Mucosa of gallbladder (tissue), 1 donor: Measurements from ENCODE around the gene MAST4. TPM values are rescaled to one million over a fixed set of nuclear protein-coding genes. Genes with fewer than 3 reads are reported as not detected.

Source experiments
- DNase-seq: peaks from one replicate; pipeline ENCODE4 v3.0.0-alpha.2; 2020; ENCODE audit warnings: low spot score
- total RNA-seq: library from RNA; stranded (reverse); gene quantifications from one replicate; pipeline ENCODE4 v1.2.1, GENCODE V29; 2021
- donor health status: DM: no; HTN: no; CAD: no.

Gene MAST4
- total RNA-seq, 1 donor from 2014 or later = 30.5 TPM

DNA sequence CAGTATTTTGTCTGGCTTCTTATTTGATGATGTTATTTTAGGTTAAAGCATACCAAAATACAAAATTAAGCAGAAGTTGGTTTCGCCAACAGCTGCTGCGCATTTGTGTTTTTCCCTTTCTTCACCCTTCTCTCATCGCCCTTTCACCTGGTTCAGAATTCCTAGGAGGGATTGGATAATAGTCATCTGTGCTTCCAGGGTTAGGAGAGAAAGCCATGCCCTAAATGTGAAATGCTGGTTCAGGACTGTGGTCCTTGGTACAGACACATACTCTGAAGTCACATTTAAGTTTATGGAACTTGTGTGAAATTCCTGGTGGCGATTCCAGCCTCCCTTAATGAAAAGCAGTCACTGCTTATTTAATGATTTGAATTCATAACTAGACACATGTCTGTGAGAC, 7.7 kb downstream of the MAST4 start:
- DNase-seq = no peak

DNA sequence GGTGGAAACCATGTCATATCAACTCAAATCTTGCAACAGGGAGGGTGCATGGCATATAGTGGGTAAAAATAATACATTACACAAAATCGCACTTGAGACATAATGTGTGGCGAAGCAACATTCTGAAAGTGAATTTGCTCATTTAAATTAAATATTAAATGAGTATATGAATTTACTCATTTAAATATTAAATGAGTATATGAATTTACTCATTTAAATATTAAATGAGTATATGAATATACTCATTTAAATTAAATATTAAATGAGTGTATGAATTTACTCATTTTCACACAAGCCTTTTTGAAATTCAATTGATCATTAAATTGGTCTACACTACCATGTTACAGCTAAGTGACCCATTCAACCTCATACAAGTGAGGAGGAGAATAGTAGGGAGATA, 10.5 kb downstream of the MAST4 start:
- DNase-seq = no peak

DNA sequence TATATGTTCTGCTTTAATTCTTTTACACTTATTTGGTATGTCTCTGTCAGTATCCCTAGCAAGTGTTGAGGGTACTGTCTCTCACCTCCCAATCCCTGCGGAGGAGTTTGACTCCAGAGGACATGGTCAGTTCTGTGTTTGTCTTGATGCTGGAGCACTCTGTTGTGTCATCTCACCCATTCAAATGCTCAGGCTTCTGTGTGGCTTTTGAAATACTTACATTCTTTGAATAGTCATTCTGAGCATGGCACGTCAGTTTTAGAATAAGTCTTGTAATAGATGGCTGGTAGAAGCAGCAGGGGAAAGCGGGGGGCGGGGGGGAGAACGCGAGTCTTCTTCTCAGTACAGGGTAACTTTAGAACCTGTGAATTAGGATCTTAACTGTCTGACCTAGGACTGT, 12.3 kb downstream of the MAST4 start:
- no peak for DNase-seq

DNA sequence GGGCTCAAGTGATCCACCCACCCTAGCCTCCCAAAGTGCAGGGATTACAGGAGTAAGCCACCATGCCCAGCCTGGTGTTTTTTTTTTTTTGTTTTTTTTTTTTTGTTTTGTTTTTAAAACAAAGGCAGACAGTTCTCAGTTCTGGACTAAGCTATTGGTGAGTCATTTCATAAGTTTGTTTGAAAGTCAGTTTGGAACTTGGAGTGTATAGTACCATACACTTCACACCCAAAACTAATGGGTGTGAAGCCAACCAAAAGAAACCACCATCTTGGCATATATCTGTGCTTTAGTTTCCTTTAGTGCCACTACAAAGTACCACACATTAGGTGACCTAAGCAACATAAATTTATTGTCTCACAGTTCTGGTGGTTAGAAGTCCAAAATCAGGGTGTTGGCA, 13.4 kb downstream of the MAST4 start:
- no peak for DNase-seq

DNA sequence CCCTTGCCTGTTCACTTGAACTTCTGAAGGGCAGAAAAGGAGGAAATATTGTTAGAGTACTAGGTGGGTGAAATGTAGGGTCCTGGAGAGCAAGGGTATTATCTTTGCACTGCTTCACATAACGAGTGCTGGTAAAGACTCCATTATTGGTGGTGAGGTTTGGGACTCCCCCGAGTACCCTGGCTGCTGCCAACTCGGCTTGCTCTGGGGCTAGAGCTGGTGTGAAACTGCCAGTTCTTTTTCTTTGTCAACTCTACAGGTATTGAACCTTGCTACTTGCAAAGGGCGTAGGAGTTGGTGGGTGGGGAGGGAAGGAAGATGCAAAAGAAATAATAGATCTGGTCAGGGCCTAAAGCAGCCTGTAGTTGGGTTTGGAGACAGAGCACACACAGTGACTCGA, 16.0 kb downstream of the MAST4 start:
- no peak for DNase-seq

DNA sequence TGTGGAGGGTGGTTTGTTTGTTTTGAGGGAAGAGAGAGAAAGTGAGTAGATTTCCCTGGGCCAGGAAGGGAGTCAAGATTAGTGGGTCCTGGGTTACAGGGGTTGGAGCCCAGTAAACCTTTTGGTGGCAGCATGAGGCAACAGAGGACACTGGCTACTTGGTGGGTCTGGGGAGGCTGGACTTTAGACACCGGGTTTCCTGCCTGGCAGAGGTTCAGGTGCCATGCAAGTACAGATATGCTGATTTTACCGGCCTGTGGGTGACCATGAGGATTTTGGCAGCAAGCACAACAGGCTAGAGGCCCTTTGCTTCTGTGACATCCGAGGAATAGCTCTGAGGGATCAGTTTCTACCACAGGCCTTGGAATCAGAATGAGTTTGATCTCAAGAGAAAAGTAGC, 18.9 kb downstream of the MAST4 start:
- no peak for DNase-seq

DNA sequence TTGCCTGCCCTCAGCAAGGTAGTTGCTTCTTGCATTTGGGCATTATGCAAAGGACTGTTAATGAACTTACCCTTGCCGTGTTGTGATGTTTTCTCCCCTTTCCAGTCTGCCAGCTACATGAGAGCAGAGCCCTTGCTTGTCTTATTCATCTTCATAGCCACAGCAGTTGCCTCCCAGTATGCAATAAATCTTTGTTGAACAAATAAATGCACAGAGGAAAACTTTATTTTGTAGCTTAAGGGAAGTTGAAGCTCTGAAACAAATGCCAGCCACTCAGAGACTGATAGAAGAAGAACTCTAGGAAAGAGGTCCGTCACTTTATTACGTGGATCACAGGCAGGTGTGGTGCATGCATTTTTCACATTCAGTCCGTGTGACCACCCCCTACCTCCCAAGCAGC, 19.7 kb downstream of the MAST4 start:
- no peak for DNase-seq

DNA sequence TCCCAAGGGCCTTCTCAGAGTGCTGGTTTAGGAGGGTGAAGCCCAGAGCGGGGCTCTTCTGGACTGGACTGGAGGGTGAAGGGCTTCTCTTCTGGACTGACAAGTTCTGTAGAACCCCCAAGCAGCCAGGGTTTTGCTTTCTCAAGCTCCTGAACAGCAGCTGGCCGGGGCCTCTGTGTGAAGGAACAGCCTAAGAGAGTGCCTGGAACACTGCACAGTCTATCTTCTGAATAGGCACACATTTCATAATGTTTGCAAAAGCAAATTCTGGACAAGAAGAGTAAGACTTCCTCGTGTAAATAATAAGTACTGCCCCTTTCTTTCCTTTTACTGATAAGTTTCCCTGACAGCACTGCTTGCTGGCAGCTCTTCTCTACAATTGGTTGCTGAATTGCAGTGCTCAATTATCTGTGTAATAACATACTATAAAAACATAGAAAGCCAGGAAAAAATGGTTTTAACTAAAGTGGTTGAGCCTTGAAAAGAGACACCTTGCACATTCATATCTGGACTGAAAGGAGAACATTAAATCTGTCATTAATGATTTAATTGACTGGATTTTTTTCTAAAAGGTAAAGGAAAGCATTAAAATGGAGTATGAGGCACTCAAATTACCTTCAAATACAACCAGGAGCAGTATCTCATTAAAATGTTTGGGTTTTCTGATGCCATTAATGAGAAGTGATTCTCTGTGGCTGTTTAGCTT, 20.5 kb downstream of the MAST4 start:
- no peak for DNase-seq

DNA sequence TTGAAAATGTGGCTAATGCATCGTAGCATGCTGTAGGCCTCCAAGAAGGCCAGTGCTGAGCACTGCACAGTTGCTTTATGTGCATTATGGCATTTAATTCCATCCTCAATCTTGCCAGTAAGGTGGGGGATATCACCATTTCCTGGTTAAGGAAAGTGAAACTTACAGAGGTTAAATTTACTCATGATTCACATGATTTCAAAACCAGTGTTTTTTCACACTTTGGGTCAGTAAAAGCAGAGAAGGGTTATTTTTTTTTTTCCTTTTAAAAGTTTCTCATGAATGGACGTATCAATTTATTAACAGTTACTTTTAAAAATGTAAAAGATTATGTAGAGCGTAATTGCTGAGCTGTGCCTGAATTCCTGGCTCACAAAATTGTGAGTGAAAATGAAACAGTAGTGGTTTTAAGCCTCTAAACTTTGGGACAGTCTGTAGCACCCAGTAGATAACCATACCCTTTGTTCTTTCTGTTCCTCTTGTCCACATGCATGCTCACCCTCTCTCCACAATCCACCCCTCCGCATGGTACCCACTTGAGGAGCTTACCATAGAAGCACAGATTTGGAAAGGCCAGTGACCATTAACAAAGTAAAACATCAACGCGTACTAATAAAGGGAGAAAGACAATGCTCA, 21.2 kb downstream of the MAST4 start:
- DNase-seq = no peak

DNA sequence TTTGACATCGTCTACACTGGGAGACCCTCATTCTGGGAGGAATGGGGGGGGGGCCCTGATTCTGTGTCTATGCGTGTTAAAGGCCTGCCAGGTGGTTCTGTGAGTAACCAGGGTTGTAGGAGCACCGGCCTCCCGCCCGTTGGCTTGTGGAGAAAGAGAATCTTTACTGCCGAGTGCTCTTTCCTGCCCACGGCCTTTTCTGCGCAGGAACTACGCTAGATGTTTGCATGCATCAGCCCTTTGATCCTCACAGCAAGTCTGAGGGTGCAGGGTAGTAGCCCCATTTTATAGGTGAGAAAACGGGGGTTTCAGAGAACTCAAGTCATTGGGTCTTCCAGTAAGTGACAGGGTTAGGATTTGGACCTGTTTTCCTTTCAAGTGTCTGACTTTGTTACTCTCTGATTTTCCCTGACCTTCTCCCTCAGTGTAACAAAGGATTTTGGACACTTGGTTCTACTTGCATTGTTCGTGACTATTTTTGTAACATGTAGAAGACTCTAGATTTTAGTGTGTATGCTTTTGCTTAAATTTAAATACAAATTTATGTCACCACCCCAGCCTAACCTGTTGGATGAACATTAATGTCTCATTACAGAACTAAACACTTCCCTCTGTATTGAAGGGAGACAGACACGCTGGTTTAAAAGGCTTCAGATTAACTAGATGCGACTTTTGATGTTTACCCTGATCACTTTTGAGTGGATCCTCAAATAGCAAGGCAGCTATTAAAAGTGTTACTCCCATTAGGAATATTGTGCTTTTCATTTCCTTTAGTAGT, 22.0 kb downstream of the MAST4 start:
- no peak for DNase-seq

DNA sequence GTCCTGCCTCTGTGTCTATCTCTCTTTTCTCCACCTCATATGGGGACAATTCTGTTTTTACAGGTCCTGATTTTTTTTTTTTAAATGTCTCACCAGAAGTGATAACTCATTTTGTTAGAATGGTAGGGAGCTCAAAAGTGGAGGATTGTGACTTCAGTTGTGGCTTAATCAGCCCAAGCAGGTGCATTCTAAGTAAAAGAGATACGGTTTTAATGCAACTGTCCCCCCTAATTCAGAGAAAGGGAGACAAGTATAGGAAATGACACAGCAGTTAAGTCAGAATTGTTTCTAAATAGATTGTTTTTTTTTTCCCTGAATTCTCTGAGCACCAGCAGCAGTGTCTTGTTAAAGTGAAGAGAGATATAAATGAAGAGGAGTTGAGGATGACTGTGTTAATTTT, 24.5 kb downstream of the MAST4 start:
- DNase-seq = no peak

DNA sequence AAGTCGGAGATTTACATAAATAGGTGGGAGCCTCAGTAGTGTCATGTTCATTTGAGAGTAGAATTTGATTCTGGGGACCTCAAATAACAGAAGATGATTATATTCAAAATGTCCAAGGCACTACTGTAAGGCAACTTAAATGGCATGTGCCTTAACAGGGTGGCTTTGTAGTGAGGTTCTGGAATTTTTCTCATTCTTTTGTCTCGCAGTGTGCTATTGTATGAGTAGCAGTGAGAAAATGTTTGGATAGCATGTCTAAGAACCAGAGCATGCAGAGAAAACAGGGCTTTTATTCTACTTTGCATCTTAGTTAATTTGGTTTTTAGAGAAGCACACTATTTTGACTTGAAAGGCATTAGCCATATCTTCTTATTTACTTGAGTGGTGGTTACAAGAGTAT, 25.0 kb downstream of the MAST4 start:
- DNase-seq = no peak

DNA sequence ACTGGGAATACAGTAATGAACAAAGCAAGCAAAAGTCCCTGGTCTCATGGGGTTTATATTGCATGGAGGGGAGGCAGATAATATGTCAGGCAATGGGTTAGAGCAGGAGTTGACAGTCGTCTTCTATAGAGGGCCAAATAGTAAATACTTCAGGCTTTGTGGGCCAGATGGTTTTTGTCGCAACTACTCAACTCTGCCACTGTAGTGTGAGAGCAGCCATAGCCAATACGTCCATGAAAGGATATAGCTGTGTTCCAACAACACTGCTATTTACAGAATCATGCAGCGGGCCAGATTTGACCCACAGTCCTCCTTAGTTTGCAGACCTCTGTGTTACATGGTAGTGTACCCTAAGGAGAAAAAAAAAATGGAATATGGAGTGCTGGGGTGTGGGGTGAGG, 25.5 kb downstream of the MAST4 start:
- DNase-seq = no peak

DNA sequence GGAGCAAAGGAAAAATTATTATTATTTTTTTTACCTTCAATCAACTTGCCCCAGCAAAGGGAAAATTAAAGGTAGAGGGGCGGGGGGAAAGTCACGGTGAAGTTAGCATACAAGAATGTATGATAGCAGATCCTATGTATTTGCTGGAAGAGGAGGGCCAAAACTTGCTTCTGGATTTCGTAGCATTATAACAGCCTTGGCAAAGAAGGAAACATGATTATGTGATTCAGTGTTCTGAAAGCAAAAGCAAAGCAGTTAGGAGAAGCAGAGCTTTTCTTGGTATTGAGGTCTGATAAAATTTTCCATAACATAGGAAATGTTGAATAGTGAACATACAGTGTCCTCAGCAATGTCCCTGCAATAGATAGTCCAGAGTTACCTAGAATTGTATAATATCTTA, 32.4 kb downstream of the MAST4 start:
- DNase-seq = no peak

DNA sequence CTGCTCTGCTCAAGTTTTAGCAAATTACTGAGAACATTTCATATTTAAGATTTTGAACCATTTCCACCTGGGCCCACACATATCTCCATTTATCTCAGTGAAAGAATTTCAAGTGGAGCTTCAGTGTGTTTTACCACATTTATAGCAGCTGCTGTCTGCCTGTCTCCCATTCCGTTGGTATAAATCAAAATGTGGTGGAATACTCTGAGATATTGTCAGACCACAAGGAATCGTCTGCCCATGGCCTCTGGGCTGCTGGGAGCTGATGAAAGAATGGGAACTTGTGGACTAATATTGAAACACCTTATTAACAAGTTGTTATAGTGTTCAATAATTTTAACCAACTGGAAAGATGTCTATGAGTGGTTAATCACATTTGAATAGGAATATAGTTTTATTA, 33.3 kb downstream of the MAST4 start:
- DNase-seq = no peak

DNA sequence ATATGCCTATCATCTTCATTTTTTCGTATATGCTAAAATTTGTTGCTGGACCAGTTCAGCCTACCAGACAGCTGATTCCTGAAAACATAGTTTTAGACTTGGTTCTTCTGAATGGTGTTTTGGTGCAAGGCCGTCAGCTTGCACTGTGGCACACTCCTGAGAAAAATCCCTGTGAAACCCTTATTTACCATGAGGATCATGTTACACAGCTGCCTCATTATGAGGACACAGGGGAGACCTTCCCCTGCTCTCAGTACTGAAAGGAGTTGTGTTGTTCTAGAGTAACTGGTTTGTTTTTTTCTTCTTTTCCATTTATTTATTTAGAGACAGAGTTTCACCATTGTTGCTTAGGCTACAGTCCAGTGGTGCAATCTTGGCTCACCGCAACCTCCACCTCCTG, 37.6 kb downstream of the MAST4 start:
- DNase-seq = no peak

DNA sequence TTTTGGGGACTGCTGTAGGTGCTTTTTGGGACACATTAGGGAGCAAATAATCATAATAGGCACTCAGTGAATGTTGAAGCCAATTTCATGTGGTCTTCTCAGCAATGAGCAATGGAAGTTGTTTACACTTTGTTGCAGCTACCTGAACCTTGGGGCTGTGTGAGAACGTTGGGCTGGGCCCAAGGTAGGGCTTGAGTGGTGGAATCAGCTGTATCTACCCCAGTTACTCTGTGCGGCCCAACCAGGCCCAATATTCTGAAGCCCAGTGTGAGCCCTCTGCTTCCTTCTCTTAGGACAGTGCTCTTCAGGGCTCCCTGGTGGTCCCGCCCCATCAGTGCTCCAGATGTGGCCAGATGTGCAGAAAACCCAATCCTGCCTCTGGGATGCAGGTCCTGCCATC, 38.4 kb downstream of the MAST4 start:
- DNase-seq = no peak

DNA sequence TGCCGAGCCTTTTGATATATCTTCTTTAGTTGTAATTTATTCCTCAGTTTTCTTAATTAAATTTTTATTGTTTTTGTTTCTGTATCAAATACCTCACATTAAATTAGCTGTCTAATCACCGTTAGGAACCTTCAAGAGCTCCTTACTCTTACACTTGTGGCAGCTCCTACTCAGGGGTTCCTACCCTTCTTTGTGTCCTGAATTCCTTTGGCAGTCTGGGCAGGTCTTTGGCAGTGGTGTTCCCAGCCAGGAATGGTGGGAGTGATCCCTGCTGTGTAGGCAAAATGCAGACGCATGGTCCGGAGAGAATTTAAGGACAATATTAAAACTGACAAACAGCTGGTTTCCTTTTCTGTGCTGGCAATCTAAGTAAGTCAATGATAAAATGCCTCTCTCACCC, 41.8 kb downstream of the MAST4 start:
- DNase-seq = no peak

DNA sequence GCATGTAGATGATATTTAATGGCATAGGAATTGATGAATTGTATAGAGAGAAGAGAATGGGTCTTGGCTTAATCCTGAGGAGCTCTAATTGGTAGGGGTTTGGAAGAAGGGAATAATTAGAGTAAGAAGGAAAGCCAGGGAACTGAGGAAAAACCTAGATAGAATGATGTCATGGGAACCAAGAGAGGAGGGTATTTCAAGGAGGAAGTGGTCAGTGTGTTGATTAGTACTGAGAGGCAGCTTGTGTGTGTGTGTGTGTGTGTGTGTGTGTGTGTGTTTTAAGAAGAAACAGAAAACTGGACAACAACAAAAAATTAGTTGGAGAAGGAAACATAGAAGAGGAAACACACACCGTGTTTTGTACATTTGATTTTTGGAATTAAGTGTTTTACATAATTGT, 42.8 kb downstream of the MAST4 start:
- DNase-seq = no peak

DNA sequence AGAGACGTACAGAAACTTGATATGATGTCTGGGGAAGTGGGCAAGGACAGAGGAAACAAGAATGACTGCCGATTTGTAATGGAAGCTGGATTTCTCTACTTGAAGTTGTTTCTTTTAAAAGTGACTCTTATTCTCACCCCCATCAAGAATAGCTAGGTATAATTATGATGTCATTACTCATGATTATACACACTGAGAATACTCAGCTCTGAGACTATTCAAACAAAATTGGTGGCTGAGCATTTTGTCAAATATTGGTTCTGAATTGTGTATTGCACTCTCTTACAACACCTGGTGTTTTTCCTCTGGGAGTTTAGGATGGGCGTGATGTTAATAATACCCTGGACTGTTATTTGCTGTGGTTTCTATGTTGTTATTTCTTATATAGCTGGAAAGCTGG, 46.3 kb downstream of the MAST4 start:
- DNase-seq = no peak

DNA sequence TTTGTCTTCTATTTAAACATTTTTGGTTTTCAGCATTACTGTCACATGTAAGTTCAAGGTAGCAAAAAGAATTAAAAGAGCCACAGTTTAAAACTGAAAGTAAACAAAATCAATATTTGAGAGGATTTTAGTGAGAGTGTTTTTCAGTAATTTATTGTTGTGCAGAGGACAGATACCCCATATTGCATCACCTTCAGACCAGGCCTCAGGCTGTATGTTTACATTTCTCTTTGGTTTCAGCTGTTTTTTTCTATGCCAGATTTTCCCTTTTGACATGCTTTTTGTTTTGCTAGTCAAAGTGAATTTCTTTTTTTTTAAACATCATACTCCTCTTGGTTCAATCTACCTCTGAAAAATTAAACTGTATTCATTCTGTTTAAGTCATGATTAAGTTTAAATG, 47.2 kb downstream of the MAST4 start:
- no peak for DNase-seq

DNA sequence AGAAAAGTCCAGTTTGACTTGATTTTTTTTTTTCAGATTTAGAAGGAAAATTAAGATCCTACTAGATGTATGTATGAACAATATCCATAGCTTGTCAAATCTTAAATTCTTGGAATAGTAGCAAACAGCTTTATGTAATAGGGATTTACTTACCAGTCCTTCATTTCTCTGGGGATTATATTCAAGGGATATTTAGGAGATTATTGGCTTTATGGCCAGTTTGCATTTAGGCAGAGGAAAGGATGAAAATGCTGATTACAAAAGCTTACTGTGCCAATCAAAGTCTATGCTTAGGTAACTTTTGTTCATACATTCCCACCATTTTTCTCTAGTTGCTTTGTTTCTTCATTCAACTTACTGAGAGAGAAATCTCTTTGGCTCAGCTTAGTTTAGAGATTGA, 47.9 kb downstream of the MAST4 start:
- no peak for DNase-seq

DNA sequence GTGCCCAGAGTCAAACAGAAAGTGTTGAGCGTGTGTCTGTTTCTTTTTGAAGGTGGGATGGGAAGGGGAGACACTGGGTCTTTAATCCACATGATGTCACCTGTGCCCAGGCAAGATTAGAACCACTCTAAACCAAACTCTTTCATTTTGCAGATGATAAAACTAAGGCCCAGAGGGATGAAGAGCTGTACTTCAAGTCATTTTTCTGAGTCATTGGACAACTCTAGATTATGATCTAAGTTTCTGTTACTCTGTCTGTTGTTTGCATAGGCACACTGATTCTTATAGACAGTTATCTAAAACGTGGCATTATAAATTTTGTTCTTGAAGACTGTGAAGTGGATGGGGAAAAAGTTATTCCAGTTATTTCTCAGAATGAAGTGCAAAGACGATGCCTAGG, 48.8 kb downstream of the MAST4 start:
- no peak for DNase-seq
